HFF-Myc (cell line): Measurements from ENCODE around the gene SUSD3.

Experiments
- DNase-seq: peaks from one replicate; pipeline ENCODE4 v3.0.0-alpha.2; 2011; ENCODE audit warnings: low read depth; ENCODE audit errors: extremely low read depth
- H3K4me3 ChIP-seq: replicated peaks from 2 replicates; pipeline ENCODE4 v1.5.1; 2011; ENCODE audit warnings: low read depth, mild to moderate bottlenecking, control low read depth, low read length
- CTCF ChIP-seq: IDR thresholded peaks from 2 replicates; pipeline ENCODE4 v1.5.1; 2012; ENCODE audit warnings: mild to moderate bottlenecking, low read depth, low read length, control low read depth; ENCODE audit errors: missing control alignments

SUSD3 gene

GRCh38 chr9:93124793-93125192, 66.3 kb downstream of the SUSD3 start:
- no peak overlapping the region for H3K4me3 ChIP-seq

GRCh38 chr9:93125331-93125894, 66.9 kb downstream of the SUSD3 start:
- no peak for DNase-seq
- TF ChIP-seq CTCF, result no peak
- no peak overlapping the region for H3K4me3 ChIP-seq

More at GRCh38 chr9:93124793-93125192, 66.3 kb downstream of the SUSD3 start:
- no peak for TF ChIP-seq CTCF
- no peak for DNase-seq

- TF ChIP-seq CTCF, result no peak
- DNase-seq, result no peak
These were observed 67.8 kb downstream of the SUSD3 start for GRCh38 chr9:93126151-93126781.

GRCh38 chr9:93126825-93127368, 68.4 kb downstream of the SUSD3 start:
- TF ChIP-seq CTCF, result no peak
- DNase-seq, result no peak
- no peak overlapping the region for H3K4me3 ChIP-seq

More at GRCh38 chr9:93126151-93126781, 67.8 kb downstream of the SUSD3 start:
- H3K4me3 ChIP-seq, result no peak overlapping the region

GRCh38 chr9:93127395-93127911, 69.0 kb downstream of the SUSD3 start:
- TF ChIP-seq CTCF, result no peak
- no peak for DNase-seq
- no peak overlapping the region for H3K4me3 ChIP-seq

- no peak for TF ChIP-seq CTCF
- no peak overlapping the region for H3K4me3 ChIP-seq
These were observed 69.7 kb downstream of the SUSD3 start for GRCh38 chr9:93128011-93128714.

More at GRCh38 chr9:93128011-93128714, 69.7 kb downstream of the SUSD3 start:
- no peak for DNase-seq
